HG02943 (cell line): ENCODE measurements around the gene METAP1D.
"Not testable (repeated sequence)": the region's sequence is repeated elsewhere in the genome, so short reads cannot be mapped to it uniquely, and the experiment has no call there.

ENCODE experiments used
- ATAC-seq: cut with Tn5 transposase; IDR thresholded peaks from one replicate; pipeline ENCODE4 v1.9.1; 2021; ENCODE audit warnings: mild to moderate bottlenecking, low read depth, moderate library complexity; ENCODE audit not compliant: unreplicated experiment

Gene METAP1D

GRCh38 chr2:172099472-172100079, 99.8 kb downstream of the METAP1D start:
- ATAC-seq, result no peak

- ATAC-seq, result no peak
Measured at GRCh38 chr2:172100080-172100934, 100.6 kb downstream of the METAP1D start.

- ATAC-seq, result no peak
Measured at GRCh38 chr2:172100935-172101820, 101.4 kb downstream of the METAP1D start.

- peak; percentile 9 for ATAC-seq
Measured at GRCh38 chr2:172101821-172102390, 102.2 kb downstream of the METAP1D start.

GRCh38 chr2:172102391-172103359, 102.9 kb downstream of the METAP1D start, which contains the start of gene DLX2:
TSS of gene DLX2 (minus strand) at chr2:172102900. CDS start at chr2:172102538, 362 bp downstream.
- ATAC-seq, result peak; percentile 70

GRCh38 chr2:172103471-172104272, 103.9 kb downstream of the METAP1D start:
- ATAC-seq, result no peak

- ATAC-seq, result no peak
Measured at GRCh38 chr2:172105471-172106107, 105.8 kb downstream of the METAP1D start.

- no peak for ATAC-seq
Measured at GRCh38 chr2:172106108-172106961, 106.6 kb downstream of the METAP1D start.

GRCh38 chr2:172107690-172108586, 108.2 kb downstream of the METAP1D start:
- no peak for ATAC-seq

GRCh38 chr2:172108587-172108930, 108.8 kb downstream of the METAP1D start:
- ATAC-seq, result no peak

GRCh38 chr2:172109256-172109987, 109.7 kb downstream of the METAP1D start:
- no peak for ATAC-seq

GRCh38 chr2:172109988-172110811, 110.4 kb downstream of the METAP1D start:
- ATAC-seq, result no peak

- no peak for ATAC-seq
Measured at GRCh38 chr2:172113617-172114016, 113.9 kb downstream of the METAP1D start.

- ATAC-seq, result not testable (repeated sequence)
Measured at GRCh38 chr2:172114176-172114575, 114.4 kb downstream of the METAP1D start.

GRCh38 chr2:172114579-172114978, 114.8 kb downstream of the METAP1D start:
- no peak for ATAC-seq
